Measurements from ENCODE around the gene MFSD12.
"Not testable (repeated sequence)": the region's sequence is repeated elsewhere in the genome, so short reads cannot be mapped to it uniquely, and the experiment has no call there.

Gene MFSD12

DNA sequence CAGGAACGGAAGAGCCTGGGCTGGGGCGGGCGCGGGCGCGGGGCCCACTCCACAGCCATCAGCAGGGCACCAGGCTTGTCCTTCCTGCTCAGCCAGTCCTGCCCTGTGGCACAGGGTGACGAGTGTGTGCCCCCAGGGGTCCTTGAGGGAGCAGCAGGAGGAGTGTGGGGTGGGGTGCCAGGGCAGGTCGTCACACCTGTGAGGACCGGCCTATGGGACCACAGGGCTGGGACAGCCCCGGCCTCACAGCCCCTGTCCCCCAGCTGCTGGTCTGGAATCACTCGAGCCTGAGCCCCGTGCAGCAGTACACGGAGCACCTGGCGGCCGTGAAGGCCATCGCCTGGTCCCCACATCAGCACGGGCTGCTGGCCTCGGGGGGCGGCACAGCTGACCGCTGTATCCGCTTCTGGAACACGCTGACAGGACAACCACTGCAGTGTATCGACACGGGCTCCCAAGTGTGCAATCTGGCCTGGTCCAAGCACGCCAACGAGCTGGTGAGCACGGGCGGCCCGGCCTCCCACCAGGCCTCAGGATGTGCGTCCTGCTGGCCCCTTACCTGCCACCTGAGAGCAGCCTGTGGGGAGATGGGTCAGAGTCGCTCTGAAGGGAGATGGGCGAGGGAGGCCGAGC, 25.1 kb downstream of the MFSD12 start:
- Histone ChIP-seq H3K36me3 (ENCODE audit: control insufficient read depth in 5 of 5, insufficient read depth in 5 of 5, low read length in 5 of 5) (peaks cover 0 to 75% (median 66%) of the 10 kb centered on the region in 5 donors), H3K27me3 (ENCODE audit: control insufficient read depth in 5 of 5, insufficient read depth in 4 of 5, low read length in 5 of 5) (no peaks in the 10 kb centered on the region), H3K9me3 (ENCODE audit: control insufficient read depth in 5 of 5, low read length in 5 of 5) (no peaks in the 10 kb centered on the region), H3K9ac (ENCODE audit: low read length in 5 of 5) (no peak overlapping the region), H3K4me1 (ENCODE audit: control insufficient read depth in 5 of 5, insufficient read depth in 5 of 5, low read length in 5 of 5) (peaks cover 3 to 14% (median 12%) of the 10 kb centered on the region in 5 donors), H3K4me3 (ENCODE audit: low read depth in 1 of 5, low read length in 5 of 5) (no peak overlapping the region), H3K27ac (ENCODE audit: low read depth, low read length) (no peak overlapping the region)

DNA sequence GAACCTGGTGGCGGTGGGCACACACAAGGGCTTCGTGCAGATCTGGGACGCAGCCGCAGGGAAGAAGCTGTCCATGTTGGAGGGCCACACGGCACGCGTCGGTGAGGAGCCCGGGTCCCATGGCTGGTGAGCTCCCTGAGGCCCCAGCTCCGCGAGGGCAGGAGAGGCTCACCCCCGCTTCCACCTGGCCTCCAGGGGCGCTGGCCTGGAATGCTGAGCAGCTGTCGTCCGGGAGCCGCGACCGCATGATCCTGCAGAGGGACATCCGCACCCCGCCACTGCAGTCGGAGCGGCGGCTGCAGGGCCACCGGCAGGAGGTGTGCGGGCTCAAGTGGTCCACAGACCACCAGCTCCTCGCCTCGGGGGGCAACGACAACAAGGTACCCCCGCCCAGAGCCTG, 25.7 kb downstream of the MFSD12 start:
- Histone ChIP-seq H3K9ac (ENCODE audit: low read length in 5 of 5) (no peak overlapping the region), H3K4me1 (ENCODE audit: control insufficient read depth in 5 of 5, insufficient read depth in 5 of 5, low read length in 5 of 5) (peaks cover 3 to 9% (median 8%) of the 10 kb centered on the region in 5 donors), H3K36me3 (ENCODE audit: control insufficient read depth in 5 of 5, insufficient read depth in 5 of 5, low read length in 5 of 5) (peaks cover 0 to 81% (median 71%) of the 10 kb centered on the region in 5 donors), H3K27me3 (ENCODE audit: control insufficient read depth in 5 of 5, insufficient read depth in 4 of 5, low read length in 5 of 5) (no peaks in the 10 kb centered on the region), H3K4me3 (ENCODE audit: low read depth in 1 of 5, low read length in 5 of 5) (no peak overlapping the region), H3K9me3 (ENCODE audit: control insufficient read depth in 5 of 5, low read length in 5 of 5) (no peaks in the 10 kb centered on the region), H3K27ac (ENCODE audit: low read depth, low read length) (no peak overlapping the region)

DNA sequence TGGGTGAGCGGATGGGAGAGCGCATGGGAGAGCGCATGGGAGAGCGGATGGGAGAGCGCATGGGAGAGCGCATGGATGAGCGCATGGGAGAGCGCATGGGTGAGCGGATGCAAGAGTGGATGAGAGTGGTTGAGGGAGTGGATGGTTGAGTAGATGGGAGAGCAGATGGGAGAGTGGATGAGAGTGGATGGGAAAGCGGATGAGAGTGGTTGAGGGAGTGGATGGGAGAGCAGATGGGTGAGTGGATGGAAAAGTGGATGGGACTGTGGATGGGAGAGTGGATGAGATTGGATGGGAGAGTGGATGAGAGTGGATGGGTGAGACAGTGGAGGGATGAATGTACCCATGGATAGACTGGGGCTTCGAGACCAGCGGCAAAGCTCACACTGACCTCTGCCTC, 27.0 kb downstream of the MFSD12 start:
- no peak overlapping the region for H3K9ac ChIP-seq (ENCODE audit: low read length in 5 of 5)
- H3K9me3 ChIP-seq (ENCODE audit: control insufficient read depth in 5 of 5, low read length in 5 of 5), result no peaks in the 10 kb centered on the region
- no peak overlapping the region for H3K27ac ChIP-seq (ENCODE audit: low read depth, low read length)
- H3K36me3 ChIP-seq (ENCODE audit: control insufficient read depth in 5 of 5, insufficient read depth in 5 of 5, low read length in 5 of 5), result peaks cover 0 to 82% (median 78%) of the 10 kb centered on the region in 5 donors
- H3K4me1 ChIP-seq (ENCODE audit: control insufficient read depth in 5 of 5, insufficient read depth in 5 of 5, low read length in 5 of 5), result no peaks in the 10 kb centered on the region
- H3K27me3 ChIP-seq (ENCODE audit: control insufficient read depth in 5 of 5, insufficient read depth in 4 of 5, low read length in 5 of 5), result no peaks in the 10 kb centered on the region
- no peak overlapping the region for H3K4me3 ChIP-seq (ENCODE audit: low read depth in 1 of 5, low read length in 5 of 5)

DNA sequence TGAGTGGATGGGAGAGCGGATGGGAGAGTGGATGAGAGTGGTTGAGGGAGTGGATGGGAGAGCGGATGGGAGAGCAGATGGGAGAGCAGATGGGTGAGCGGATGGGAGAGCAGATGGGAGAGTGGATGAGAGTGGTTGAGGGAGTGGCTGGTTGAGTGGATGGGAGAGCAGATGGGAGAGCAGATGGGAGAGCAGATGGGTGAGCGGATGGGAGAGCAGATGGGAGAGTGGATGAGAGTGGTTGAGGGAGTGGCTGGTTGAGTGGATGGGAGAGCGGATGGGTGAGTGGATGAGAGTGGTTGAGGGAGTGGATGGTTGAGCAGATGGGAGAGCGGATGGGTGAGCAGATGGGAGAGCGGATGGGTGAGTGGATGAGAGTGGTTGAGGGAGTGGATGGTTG, 28.1 kb downstream of the MFSD12 start:
- H3K9me3 ChIP-seq (ENCODE audit: control insufficient read depth in 5 of 5, low read length in 5 of 5); H3K27me3 ChIP-seq (ENCODE audit: control insufficient read depth in 5 of 5, insufficient read depth in 4 of 5, low read length in 5 of 5); H3K27ac ChIP-seq (ENCODE audit: low read depth, low read length); H3K9ac ChIP-seq (ENCODE audit: low read length in 5 of 5); H3K4me3 ChIP-seq (ENCODE audit: low read depth in 1 of 5, low read length in 5 of 5); H3K4me1 ChIP-seq (ENCODE audit: control insufficient read depth in 5 of 5, insufficient read depth in 5 of 5, low read length in 5 of 5): not testable (repeated sequence)
- H3K36me3 ChIP-seq (ENCODE audit: control insufficient read depth in 5 of 5, insufficient read depth in 5 of 5, low read length in 5 of 5), result peaks cover 0 to 79% (median 75%) of the 10 kb centered on the region in 5 donors

DNA sequence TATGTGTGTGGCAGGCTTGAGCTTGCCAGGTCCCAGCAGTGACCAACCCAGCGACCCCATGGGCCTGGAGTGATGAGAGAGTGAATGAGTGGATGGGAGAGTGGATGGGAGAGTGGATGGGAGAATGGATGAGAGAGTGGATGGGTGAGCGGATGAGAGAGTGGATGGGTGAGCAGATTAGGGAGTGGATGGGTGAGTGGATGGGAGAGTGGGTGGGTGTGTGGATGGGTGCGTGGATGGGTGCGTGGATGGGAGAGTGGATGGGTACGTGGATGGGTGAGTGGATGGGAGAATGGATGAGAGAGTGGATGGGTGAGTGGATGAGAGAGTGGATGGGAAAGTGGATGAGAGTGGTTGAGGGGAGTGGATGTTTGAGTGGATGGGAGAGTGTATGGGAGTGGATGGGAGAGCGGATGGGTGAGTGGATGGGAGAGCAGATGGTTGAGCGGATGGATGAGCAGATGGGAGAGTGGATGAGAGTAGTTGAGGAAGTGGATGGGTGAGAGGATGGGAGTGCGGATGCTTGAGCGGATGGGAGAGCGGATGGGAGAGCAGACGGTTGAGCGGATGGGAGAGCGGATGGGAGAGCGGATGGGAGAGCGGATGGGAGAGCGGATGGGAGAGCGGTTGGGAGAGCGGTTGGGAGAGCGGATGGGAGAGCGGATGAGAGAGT, 28.7 kb downstream of the MFSD12 start:
- no peaks in the 10 kb centered on the region for H3K27me3 ChIP-seq (ENCODE audit: control insufficient read depth in 5 of 5, insufficient read depth in 4 of 5, low read length in 5 of 5)
- H3K36me3 ChIP-seq (ENCODE audit: control insufficient read depth in 5 of 5, insufficient read depth in 5 of 5, low read length in 5 of 5), result peaks cover 0 to 80% (median 77%) of the 10 kb centered on the region in 5 donors
- no peaks in the 10 kb centered on the region for H3K4me1 ChIP-seq (ENCODE audit: control insufficient read depth in 5 of 5, insufficient read depth in 5 of 5, low read length in 5 of 5)
- H3K27ac ChIP-seq (ENCODE audit: low read depth, low read length), result no peak overlapping the region
- H3K9me3 ChIP-seq (ENCODE audit: control insufficient read depth in 5 of 5, low read length in 5 of 5), result no peaks in the 10 kb centered on the region
- no peak overlapping the region for H3K4me3 ChIP-seq (ENCODE audit: low read depth in 1 of 5, low read length in 5 of 5)
- H3K9ac ChIP-seq (ENCODE audit: low read length in 5 of 5), result no peak overlapping the region

DNA sequence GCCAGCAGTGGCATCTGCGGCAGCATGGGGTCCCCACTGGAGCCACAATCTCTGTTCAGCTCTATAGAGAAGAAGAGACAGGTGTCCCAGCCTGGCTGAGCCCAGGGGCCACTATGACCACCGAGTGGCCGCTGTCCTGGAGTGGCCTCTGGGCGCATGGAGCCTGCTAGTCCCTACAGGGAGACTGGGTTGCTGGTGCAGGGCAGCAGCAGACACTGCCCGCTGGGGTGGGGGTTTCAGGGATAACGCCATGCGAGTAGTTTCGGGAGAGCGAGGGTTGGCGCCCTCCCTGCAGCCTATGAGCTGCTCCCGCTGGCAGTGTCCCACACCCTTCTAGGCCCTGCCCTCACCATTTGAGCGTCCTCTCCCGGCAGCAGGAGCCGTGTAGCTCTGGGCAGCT, 29.3 kb downstream of the MFSD12 start:
- H3K9ac ChIP-seq (ENCODE audit: low read length in 5 of 5), result no peak overlapping the region
- H3K27ac ChIP-seq (ENCODE audit: low read depth, low read length), result no peak overlapping the region
- no peaks in the 10 kb centered on the region for H3K9me3 ChIP-seq (ENCODE audit: control insufficient read depth in 5 of 5, low read length in 5 of 5)
- peaks cover 0 to 80% (median 77%) of the 10 kb centered on the region in 5 donors for H3K36me3 ChIP-seq (ENCODE audit: control insufficient read depth in 5 of 5, insufficient read depth in 5 of 5, low read length in 5 of 5)
- H3K4me3 ChIP-seq (ENCODE audit: low read depth in 1 of 5, low read length in 5 of 5), result no peak overlapping the region
- no peaks in the 10 kb centered on the region for H3K4me1 ChIP-seq (ENCODE audit: control insufficient read depth in 5 of 5, insufficient read depth in 5 of 5, low read length in 5 of 5)
- no peaks in the 10 kb centered on the region for H3K27me3 ChIP-seq (ENCODE audit: control insufficient read depth in 5 of 5, insufficient read depth in 4 of 5, low read length in 5 of 5)

DNA sequence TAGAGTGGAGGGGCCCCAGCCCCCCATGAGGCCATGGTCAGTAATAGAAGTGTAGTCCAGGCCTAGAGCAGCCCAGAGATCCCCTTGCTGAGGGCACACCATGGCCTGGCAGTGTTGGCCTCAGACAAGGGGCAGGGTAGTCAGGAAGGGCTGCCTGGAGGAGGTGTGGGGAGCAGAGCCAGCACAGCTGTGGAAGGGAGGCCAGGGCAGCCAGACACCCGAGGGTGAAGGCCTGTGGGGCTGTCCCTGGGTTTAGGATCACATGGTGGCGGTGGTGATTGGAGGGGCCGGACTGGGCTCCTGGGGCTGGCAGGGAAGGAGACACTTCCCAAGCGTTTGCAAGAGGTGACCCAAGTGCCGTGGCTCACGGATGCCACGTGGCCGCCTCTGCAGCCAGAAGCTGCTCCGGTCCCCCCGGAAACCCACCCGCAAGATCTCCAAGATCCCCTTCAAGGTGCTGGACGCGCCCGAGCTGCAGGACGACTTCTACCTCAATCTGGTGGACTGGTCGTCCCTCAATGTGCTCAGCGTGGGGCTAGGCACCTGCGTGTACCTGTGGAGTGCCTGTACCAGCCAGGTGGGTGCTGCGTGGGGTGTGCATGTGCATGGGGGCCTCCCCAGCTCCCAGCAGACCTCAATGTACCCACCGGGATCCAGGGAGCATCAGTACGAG, 30.0 kb downstream of the MFSD12 start:
- Histone ChIP-seq H3K9me3 (ENCODE audit: control insufficient read depth in 5 of 5, low read length in 5 of 5) (no peaks in the 10 kb centered on the region), H3K4me3 (ENCODE audit: low read depth in 1 of 5, low read length in 5 of 5) (no peak overlapping the region), H3K9ac (ENCODE audit: low read length in 5 of 5) (no peak overlapping the region), H3K36me3 (ENCODE audit: control insufficient read depth in 5 of 5, insufficient read depth in 5 of 5, low read length in 5 of 5) (peaks cover 0 to 80% (median 71%) of the 10 kb centered on the region in 5 donors), H3K4me1 (ENCODE audit: control insufficient read depth in 5 of 5, insufficient read depth in 5 of 5, low read length in 5 of 5) (no peaks in the 10 kb centered on the region), H3K27ac (ENCODE audit: low read depth, low read length) (no peak overlapping the region), H3K27me3 (ENCODE audit: control insufficient read depth in 5 of 5, insufficient read depth in 4 of 5, low read length in 5 of 5) (no peaks in the 10 kb centered on the region)

DNA sequence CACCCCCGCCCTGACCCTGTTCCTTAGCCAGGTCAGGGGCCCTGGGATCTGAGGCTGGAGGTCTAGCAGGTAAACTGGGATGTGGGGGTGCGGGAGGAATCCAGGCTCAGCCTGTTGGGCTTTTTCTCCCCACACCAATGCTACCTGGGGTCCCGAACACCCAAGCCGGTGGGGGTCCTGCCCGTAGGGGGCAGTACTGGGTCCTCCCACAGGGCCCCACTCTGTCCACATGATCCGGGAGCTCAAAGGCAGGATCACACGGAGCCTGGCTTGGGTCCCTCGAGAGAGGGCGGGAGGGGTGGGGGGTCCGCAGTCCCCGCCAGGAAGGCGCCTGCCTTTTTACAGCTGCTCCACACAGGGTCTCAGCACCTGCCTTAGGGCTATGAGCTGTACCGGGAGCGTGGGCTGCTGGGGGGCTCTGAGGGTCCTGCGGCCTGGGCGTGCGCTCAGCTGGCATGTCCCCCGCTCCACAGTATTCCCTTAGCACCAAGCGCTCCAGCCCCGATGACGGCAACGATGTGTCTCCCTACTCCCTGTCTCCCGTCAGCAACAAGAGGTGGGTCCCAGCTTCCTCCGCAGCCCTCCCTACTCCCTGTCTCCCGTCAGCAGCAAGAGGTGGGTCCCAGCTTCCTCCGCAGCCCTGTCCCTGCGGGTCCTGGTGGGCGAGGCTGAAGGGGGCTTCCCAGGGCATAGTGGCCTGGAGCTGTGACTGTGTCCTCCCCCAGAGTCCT, 30.7 kb downstream of the MFSD12 start:
- Histone ChIP-seq H3K4me3 (ENCODE audit: low read depth in 1 of 5, low read length in 5 of 5) (no peak overlapping the region), H3K27ac (ENCODE audit: low read depth, low read length) (no peak overlapping the region), H3K36me3 (ENCODE audit: control insufficient read depth in 5 of 5, insufficient read depth in 5 of 5, low read length in 5 of 5) (peaks cover 0 to 79% (median 66%) of the 10 kb centered on the region in 5 donors), H3K4me1 (ENCODE audit: control insufficient read depth in 5 of 5, insufficient read depth in 5 of 5, low read length in 5 of 5) (no peaks in the 10 kb centered on the region), H3K27me3 (ENCODE audit: control insufficient read depth in 5 of 5, insufficient read depth in 4 of 5, low read length in 5 of 5) (no peaks in the 10 kb centered on the region), H3K9me3 (ENCODE audit: control insufficient read depth in 5 of 5, low read length in 5 of 5) (no peaks in the 10 kb centered on the region), H3K9ac (ENCODE audit: low read length in 5 of 5) (no peak overlapping the region)

DNA sequence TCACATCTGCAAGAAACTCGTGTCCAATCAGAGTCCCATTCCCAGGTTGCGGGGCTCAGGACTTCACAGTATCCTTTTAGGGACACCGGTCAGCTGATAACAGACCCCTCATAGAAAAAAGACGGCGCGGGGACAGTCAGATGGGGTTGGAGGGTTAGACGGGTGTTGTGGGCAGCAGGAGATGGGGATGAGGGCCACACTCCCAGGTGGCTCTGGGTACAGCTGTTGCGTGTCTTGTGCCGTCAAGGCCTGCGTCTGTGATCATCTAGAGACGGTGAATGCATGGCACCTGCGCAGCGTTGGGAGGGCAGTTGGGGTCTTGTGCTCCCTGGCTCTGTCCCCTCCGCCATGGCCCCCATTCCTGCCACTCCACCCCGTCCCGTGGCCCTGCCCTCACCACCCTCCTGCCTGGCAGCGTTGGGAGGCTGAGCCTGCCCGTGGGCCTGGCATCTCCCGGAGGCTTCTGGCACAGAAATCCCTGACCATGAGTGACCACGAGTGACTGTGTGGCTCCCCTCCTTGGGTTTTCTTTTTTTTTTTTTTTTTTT, 32.4 kb downstream of the MFSD12 start:
- H3K27ac ChIP-seq (ENCODE audit: low read depth, low read length), result no peak overlapping the region
- no peaks in the 10 kb centered on the region for H3K4me1 ChIP-seq (ENCODE audit: control insufficient read depth in 5 of 5, insufficient read depth in 5 of 5, low read length in 5 of 5)
- H3K4me3 ChIP-seq (ENCODE audit: low read depth in 1 of 5, low read length in 5 of 5), result no peak overlapping the region
- H3K36me3 ChIP-seq (ENCODE audit: control insufficient read depth in 5 of 5, insufficient read depth in 5 of 5, low read length in 5 of 5), result peaks cover 0 to 73% (median 51%) of the 10 kb centered on the region in 5 donors
- H3K9me3 ChIP-seq (ENCODE audit: control insufficient read depth in 5 of 5, low read length in 5 of 5), result no peaks in the 10 kb centered on the region
- no peaks in the 10 kb centered on the region for H3K27me3 ChIP-seq (ENCODE audit: control insufficient read depth in 5 of 5, insufficient read depth in 4 of 5, low read length in 5 of 5)
- no peak overlapping the region for H3K9ac ChIP-seq (ENCODE audit: low read length in 5 of 5)
